ENCODE measurements around the gene SLC47A2. TPM values are rescaled to one million over a fixed set of nuclear protein-coding genes. Genes with fewer than 3 reads are reported as not detected.

SLC47A2 gene
- total and polyA plus RNA-seq, 2 donors (not counting 1 experiment from before 2014, with no cell fraction given) = not detected

DNA sequence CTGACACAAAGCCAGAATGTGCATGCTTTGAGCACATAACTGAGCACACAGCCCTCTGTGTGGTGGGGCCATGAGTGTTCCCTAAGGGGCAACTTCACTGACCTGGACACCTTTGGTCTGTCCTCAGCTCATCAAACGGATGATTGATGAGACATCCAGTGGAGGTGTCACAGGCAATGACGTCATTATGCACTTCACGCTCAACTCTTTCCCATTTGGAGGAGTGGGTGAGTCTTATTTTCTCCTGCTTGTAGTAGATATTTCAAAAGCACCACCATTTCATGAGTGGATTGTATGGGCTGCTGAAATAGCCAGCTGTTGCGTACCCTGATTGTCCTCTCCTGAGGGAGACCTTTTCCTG is 51.6 kb downstream of the SLC47A2 start:
- H2AFZ ChIP-seq (ENCODE audit: low read length) = no peak overlapping the region
- no peaks in the 10 kb centered on the region for H4K20me1 ChIP-seq (ENCODE audit: control insufficient read depth, extremely low read depth, insufficient read depth, low read length)
- TF ChIP-seq EZH2 (IDR thresholded peaks at IDR 0.05; ENCODE audit: low read length, missing control alignments) = no peak
- TF ChIP-seq, protein P1, sequence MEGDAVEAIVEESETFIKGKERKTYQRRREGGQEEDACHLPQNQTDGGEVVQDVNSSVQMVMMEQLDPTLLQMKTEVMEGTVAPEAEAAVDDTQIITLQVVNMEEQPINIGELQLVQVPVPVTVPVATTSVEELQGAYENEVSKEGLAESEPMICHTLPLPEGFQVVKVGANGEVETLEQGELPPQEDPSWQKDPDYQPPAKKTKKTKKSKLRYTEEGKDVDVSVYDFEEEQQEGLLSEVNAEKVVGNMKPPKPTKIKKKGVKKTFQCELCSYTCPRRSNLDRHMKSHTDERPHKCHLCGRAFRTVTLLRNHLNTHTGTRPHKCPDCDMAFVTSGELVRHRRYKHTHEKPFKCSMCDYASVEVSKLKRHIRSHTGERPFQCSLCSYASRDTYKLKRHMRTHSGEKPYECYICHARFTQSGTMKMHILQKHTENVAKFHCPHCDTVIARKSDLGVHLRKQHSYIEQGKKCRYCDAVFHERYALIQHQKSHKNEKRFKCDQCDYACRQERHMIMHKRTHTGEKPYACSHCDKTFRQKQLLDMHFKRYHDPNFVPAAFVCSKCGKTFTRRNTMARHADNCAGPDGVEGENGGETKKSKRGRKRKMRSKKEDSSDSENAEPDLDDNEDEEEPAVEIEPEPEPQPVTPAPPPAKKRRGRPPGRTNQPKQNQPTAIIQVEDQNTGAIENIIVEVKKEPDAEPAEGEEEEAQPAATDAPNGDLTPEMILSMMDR (conservative IDR thresholded peaks at IDR 0.05 in 1 of 2, IDR thresholded peaks at IDR 0.05 in 1 of 2; ENCODE audit: low read depth in 1 of 2, low read length in 2 of 2) = no peak
- DNase-seq (ENCODE audit: low read depth in 2 of 2) = no peak
- no peaks in the 10 kb centered on the region for H3K4me1 ChIP-seq (ENCODE audit: control insufficient read depth, extremely low read depth, insufficient read depth, low read length)
- H3K79me2 ChIP-seq (ENCODE audit: control insufficient read depth, insufficient read depth, low read length) = no peaks in the 10 kb centered on the region
- no peaks in the 10 kb centered on the region for H3K27me3 ChIP-seq (ENCODE audit: control insufficient read depth, insufficient read depth, low read length)
- no peaks in the 10 kb centered on the region for H3K9me3 ChIP-seq (ENCODE audit: control insufficient read depth, insufficient read depth, low read depth, low read length)
- H3K4me2 ChIP-seq (ENCODE audit: extremely low read depth, insufficient read depth, low read length) = no peak overlapping the region
- H3K4me3 ChIP-seq (replicated peaks in 1 of 4; ENCODE audit: control extremely low read depth in 1 of 4, insufficient read depth in 1 of 4, low read depth in 3 of 4, low read length in 4 of 4) = no peak overlapping the region
- no peak overlapping the region for H3K27ac ChIP-seq (ENCODE audit: insufficient read depth, low read length)
- H3K9ac ChIP-seq (ENCODE audit: insufficient read depth, low read length) = no peak overlapping the region
- no peaks in the 10 kb centered on the region for H3K36me3 ChIP-seq (ENCODE audit: control insufficient read depth, insufficient read depth, low read length)

DNA sequence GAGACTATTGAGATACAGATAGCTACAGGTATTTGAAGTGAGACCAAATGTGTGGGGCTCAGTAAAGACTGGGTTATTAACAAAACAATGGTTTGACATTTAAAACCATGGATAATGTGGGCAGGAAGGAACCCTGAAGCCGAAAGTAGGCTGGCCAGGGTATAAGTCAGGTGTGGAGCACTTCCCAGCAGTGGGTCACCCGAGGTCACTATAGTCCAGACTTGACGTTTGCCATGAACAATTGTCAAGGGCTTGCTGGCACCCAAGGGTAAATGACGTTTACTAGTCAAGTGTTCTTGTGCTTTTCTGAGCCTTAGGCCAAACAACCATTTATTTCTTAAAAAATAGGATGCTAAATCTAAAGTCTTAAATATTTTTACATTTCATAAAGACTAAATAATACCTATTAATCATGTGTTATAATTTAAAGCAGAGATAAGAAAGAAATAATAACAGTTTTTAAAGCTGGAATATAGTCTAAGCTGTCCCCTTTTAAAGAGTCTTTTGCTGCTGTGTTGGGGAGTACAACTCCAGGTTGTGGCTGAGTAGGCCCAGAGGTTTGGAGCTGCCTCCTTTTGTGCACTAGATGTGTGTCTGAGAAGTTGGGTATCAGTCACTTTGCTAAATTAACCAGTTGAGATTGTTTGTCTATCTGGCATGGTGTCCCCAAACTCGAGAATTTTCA is 52.1 kb downstream of the SLC47A2 start:
- H3K4me1 ChIP-seq (ENCODE audit: control insufficient read depth, extremely low read depth, insufficient read depth, low read length) = no peaks in the 10 kb centered on the region
- no peak overlapping the region for H3K4me2 ChIP-seq (ENCODE audit: extremely low read depth, insufficient read depth, low read length)
- TF ChIP-seq, protein P1 (conservative IDR thresholded peaks at IDR 0.05 in 1 of 2, IDR thresholded peaks at IDR 0.05 in 1 of 2; ENCODE audit: low read depth in 1 of 2, low read length in 2 of 2) = no peak
- no peak for TF ChIP-seq EZH2 (IDR thresholded peaks at IDR 0.05; ENCODE audit: low read length, missing control alignments)
- H3K36me3 ChIP-seq (ENCODE audit: control insufficient read depth, insufficient read depth, low read length) = no peaks in the 10 kb centered on the region
- H3K79me2 ChIP-seq (ENCODE audit: control insufficient read depth, insufficient read depth, low read length) = no peaks in the 10 kb centered on the region
- no peaks in the 10 kb centered on the region for H3K27me3 ChIP-seq (ENCODE audit: control insufficient read depth, insufficient read depth, low read length)
- H3K9ac ChIP-seq (ENCODE audit: insufficient read depth, low read length) = no peak overlapping the region
- no peak overlapping the region for H2AFZ ChIP-seq (ENCODE audit: low read length)
- H3K9me3 ChIP-seq (ENCODE audit: control insufficient read depth, insufficient read depth, low read depth, low read length) = no peaks in the 10 kb centered on the region
- no peak overlapping the region for H3K4me3 ChIP-seq (replicated peaks in 1 of 4; ENCODE audit: control extremely low read depth in 1 of 4, insufficient read depth in 1 of 4, low read depth in 3 of 4, low read length in 4 of 4)
- DNase-seq (ENCODE audit: low read depth in 2 of 2) = no peak
- no peaks in the 10 kb centered on the region for H4K20me1 ChIP-seq (ENCODE audit: control insufficient read depth, extremely low read depth, insufficient read depth, low read length)
- H3K27ac ChIP-seq (ENCODE audit: insufficient read depth, low read length) = no peak overlapping the region

DNA sequence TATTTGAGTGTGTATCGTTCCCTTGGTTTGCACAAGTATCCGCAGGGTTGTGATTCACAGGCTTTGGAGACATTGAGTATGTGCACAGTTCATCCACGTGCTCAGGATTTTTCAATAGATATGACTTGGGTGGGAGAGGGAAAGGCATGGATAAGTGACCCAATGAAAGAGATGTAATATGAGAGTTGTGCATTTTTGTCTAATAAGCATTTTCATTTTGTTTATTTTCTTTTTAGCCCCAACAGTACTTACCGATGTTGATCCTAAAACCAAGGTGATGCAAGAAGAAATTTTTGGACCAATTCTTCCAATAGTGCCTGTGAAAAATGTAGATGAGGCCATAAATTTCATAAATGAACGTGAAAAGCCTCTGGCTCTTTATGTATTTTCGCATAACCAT is 53.3 kb downstream of the SLC47A2 start:
- H3K9ac ChIP-seq (ENCODE audit: insufficient read depth, low read length) = no peak overlapping the region
- H3K4me2 ChIP-seq (ENCODE audit: extremely low read depth, insufficient read depth, low read length) = no peak overlapping the region
- DNase-seq (ENCODE audit: low read depth in 2 of 2) = no peak
- no peak overlapping the region for H3K27ac ChIP-seq (ENCODE audit: insufficient read depth, low read length)
- H3K9me3 ChIP-seq (ENCODE audit: control insufficient read depth, insufficient read depth, low read depth, low read length) = no peaks in the 10 kb centered on the region
- no peaks in the 10 kb centered on the region for H3K27me3 ChIP-seq (ENCODE audit: control insufficient read depth, insufficient read depth, low read length)
- TF ChIP-seq, protein P1 (conservative IDR thresholded peaks at IDR 0.05 in 1 of 2, IDR thresholded peaks at IDR 0.05 in 1 of 2; ENCODE audit: low read depth in 1 of 2, low read length in 2 of 2) = no peak
- no peak for TF ChIP-seq EZH2 (IDR thresholded peaks at IDR 0.05; ENCODE audit: low read length, missing control alignments)
- no peak overlapping the region for H2AFZ ChIP-seq (ENCODE audit: low read length)
- H3K4me1 ChIP-seq (ENCODE audit: control insufficient read depth, extremely low read depth, insufficient read depth, low read length) = no peaks in the 10 kb centered on the region
- no peaks in the 10 kb centered on the region for H4K20me1 ChIP-seq (ENCODE audit: control insufficient read depth, extremely low read depth, insufficient read depth, low read length)
- H3K79me2 ChIP-seq (ENCODE audit: control insufficient read depth, insufficient read depth, low read length) = no peaks in the 10 kb centered on the region
- no peaks in the 10 kb centered on the region for H3K36me3 ChIP-seq (ENCODE audit: control insufficient read depth, insufficient read depth, low read length)
- no peak overlapping the region for H3K4me3 ChIP-seq (replicated peaks in 1 of 4; ENCODE audit: control extremely low read depth in 1 of 4, insufficient read depth in 1 of 4, low read depth in 3 of 4, low read length in 4 of 4)
